RCC 7860 (cell line): ENCODE measurements around the gene SFT2D1.

ENCODE experiments used
- DNase-seq: peaks from one replicate; pipeline ENCODE4 v3.0.0-alpha.2; 2015; ENCODE audit warnings: low spot score
- FAIRE-seq: peaks from 2 replicates; lab custom pipeline; 2012; peaks lifted over from hg19 to GRCh38; lab: Jason Lieb, UNC

Gene SFT2D1

GRCh38 chr6:166308769-166309589, 33.4 kb downstream of the SFT2D1 start:
- DNase-seq = no peak
- FAIRE-seq = no peak

GRCh38 chr6:166308033-166308768, 34.1 kb downstream of the SFT2D1 start, which contains the start of gene PRR18:
Gene PRR18 (minus strand): TSS chr6:166308392. CDS start chr6:166308142, 250 bp downstream.
- FAIRE-seq (no peak), DNase-seq (no peak)

DNA sequence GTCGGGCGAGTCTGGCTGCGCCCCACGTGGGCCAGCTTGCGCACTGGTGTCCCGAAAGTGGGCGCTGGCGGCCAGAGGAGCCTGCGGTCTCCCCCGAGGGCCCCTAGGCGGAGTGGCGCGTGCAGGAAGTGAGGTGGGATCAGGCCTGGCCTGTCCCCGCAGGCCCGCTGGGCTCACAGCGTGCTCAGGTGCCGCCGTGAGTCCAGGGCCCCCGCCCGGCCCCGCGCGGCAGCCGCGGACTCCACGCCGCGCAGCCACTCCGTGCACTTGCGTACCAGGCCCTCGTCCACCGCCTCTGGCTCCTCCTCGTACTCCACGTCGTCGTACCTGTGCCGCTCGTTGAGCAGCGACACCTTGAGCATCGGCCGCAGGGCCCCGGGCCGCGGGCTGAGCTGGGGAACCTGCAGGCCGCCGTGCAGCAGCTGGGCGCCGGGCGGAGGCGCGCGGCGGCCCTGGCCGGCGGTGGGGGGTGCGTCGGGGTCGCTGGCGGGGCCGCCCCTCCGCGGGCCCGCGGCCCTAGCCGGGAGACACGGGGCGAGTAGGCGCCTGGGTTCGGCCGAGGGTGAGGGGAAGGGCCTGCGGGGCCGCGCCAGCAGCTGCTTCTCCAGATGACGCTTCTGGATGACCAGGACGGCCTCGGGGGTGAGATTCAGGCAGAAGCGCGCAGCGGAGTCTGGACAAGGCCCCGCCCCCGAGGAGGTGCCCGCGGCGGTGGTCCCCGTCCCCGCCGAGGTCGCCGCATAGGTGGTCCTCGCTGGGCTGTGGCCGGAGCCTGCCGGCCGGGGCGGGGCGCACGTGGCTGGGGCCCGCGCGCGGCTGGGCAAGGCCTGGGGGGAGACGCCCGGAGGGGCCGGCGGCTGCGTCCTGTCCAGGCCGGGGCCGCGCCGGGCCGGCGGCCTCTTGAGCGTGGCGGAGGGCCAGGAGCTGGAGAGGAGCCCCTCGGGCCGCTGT, 35.0 kb downstream of the SFT2D1 start:
- DNase-seq = no peak
- FAIRE-seq = no peak

DNA sequence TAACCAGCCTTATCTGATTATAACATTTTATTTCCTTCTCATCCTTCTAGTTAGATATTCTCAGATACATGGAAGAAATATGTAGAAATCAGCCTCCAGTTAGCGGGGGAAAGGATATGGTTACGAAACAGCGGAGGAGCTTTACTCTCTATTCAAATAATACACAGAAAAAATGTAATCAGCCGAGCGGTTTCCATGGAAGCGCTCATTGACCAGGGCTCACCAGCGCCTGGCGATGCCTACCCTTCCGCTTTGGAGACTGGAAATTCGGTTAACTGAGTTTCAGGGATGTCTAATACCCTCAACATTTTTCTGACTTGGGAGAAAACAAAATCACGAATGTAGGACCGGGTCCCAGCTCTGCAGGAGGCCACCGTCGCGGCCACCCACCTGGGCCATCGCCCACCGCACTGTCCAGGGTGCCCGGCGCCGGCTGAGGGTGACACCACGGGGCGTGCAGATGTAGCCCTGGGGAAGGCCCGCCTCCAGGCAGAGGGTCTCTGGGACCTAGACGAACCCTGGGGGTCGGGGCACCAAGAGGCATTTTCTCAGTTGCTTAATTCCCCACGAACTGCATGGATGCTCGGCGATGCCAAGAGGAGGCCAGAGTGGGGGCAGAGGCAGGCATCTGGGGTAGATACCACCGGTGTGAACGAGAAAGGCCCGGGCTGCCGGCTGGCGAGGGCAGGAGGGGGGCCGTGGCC, 35.8 kb downstream of the SFT2D1 start:
- FAIRE-seq = no peak
- DNase-seq = no peak

GRCh38 chr6:166305562-166306117, 36.7 kb downstream of the SFT2D1 start:
- DNase-seq (no peak), FAIRE-seq (no peak)

- FAIRE-seq (no peak), DNase-seq (no peak)
Measured at GRCh38 chr6:166304106-166304505, 38.2 kb downstream of the SFT2D1 start.

DNA sequence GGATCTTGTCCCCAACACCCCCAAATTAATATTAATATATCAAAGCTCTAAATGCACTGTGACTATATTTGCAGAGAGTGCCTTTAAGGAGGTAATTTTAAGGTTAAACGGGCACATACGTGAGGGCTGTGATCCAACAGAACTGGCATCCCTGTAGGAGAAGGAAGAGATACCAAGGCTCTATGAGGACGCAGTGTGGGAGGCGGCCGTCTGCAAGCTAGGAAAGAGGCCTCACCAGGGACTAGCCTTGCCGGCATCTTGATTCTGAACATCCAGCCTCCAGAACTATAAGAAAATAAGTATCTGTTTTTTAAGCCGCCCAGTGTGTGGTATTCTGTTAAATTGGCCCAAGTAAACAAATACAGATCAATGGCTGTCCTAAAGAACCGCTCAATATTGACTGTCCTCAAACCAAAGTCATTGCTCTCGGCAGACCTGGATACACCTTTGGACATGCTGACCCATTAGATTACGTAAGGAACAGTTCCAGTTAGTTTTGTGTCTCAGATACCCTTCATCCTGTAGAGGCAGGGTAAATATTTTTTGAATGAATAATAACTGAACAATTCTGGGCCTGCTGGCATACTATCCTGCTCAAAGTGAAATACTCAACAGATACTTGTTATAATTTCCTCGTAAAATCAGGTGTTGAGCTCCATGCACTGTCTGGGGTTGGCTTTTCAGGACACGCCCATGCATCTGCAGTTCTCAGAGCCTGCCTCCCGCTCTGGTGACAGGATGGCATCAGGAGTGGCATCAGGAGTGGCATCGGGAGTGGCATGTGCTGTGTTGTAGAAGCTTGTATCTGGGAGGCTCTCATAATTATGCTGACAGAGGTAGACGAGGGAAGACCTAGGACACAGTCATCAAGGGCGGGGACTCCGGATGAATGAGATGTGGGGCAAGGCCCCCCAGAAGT, 40.5 kb downstream of the SFT2D1 start:
- no peak for FAIRE-seq
- DNase-seq = no peak

DNA sequence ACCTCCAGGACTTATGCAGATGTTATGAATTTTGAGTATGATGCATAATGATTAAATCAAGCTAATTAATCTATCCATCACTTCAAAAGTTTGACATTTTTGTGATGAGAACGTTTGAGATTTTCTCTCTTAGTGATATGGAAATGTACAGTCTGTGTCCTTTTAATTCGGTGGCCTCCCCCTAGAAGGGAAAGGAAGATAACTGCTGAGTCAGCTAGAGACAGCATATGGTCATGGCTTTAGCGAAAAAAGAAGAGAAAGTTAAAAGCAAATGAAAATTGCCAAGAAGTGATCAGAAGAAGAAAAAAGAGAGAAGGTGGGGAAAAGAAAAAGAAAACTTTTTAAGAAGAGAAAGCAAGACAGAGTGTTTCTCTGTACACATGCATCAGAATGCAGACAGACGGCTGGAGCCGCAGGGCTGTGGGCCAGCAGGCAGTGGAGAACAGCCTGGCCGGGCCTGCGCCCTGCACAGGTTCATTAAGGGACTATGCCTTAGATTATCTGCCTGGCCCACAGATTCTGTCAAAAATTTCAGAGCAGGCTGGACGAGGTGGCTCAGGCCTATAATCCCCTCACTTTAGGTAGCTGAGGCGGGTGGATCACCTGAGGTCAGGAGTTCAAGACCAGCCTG, 41.9 kb downstream of the SFT2D1 start:
- DNase-seq = no peak
- FAIRE-seq = no peak

DNA sequence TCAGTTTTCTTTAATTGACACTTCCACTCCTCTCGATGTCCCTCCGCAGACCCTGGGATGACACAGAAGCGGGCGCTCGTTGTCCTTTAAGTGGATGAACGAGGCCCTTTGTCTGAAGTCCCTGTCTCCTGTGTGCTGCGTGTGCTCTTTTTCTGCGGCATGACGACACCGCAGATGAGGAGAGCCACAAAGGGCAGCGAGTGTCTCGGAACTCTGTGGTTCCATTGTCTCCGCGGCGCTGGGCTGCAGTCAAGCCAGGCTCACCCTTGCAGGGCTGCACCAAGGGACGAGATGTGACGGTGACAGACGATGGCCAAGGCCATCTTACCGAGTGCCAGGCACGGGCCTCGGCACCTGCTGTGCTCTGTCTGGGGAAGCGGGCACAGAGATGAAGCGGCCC, 44.7 kb downstream of the SFT2D1 start:
- DNase-seq (no peak), FAIRE-seq (no peak)

GRCh38 chr6:166296035-166296883, 46.1 kb downstream of the SFT2D1 start:
- FAIRE-seq (no peak), DNase-seq (no peak)

- FAIRE-seq = no peak
- no peak for DNase-seq
Measured at GRCh38 chr6:166293731-166294584, 48.4 kb downstream of the SFT2D1 start.

GRCh38 chr6:166289207-166290060, 52.9 kb downstream of the SFT2D1 start:
- no peak for FAIRE-seq
- no peak for DNase-seq

- DNase-seq = peak; percentile 33
- FAIRE-seq = no peak
Measured at GRCh38 chr6:166286839-166287271, 55.5 kb downstream of the SFT2D1 start.

DNA sequence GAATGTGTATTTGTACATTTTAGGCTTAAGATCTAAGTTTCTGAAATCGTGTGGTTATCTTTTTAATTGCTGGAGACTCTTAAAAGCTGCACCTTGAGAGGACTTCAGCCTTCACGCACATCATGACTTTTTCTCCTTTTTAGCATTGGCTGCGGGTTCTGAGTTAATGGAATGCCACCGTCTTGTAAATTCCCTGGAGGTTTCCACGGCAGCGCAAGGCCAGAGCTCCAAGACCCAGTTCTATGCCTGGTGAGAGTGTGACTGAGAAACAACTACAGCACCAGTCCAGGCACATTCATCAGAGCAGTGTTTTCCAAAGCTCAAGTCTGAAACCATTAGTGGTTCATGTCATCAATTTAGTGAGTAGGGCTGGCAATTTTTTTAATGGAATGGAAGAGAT, 57.1 kb downstream of the SFT2D1 start:
- no peak for FAIRE-seq

GRCh38 chr6:166284640-166285039, 57.7 kb downstream of the SFT2D1 start:
- FAIRE-seq = no peak
- no peak for DNase-seq

More for the DNA sequence above, 57.1 kb downstream of the SFT2D1 start:
- no peak for DNase-seq
